Measurements from ENCODE around the gene BTC.
"Not testable (repeated sequence)": the region's sequence is repeated elsewhere in the genome, so short reads cannot be mapped to it uniquely, and the experiment has no call there.

Gene BTC

DNA sequence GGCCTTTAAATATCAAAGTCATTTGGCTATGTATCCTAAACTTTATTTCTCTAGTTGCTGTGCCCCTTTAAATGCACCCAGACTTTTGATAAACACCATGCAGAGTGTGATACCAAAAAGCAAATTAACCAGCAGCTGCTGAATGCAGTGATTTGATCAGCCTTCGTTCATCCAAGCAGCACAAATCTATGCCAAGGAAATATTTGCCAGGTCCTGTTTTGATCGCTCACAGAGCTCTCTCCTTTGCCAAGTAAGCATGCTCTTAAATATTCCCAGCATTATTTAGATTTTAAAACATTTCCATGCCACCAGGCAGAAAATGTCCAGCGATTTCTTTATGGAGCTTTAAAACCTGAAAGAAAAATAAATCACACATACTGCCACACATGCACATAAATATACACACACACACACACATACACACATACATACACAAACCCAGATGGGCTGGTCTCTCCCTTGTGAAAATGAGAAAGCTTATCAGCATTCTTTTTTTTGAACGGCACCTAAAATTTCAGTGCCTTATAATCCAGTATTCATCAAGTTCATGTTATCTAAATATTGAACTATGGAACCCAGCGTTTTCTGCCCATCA, 35.7 kb downstream of the BTC start:
- DNase-seq (ENCODE audit: low spot score) (no peak), FAIRE-seq (no peak)

DNA sequence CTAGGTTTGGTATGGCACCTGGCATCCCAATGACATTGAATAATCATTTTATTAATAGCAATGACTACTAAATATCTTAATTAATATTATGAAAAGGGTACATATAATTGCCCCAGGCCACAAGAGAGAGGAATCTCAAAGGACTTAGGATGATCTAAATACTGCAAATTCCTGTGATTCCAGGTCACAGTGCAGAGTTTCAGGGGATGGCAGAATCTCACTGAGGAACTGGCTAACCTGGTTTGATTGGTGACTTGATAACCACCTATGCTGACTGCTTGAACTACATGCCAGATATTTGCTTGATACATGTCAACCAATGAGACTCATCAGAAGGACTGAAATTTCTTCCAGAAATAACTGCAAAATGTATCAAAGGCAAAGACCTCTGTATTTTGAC, 37.2 kb downstream of the BTC start:
- no peak for DNase-seq (ENCODE audit: low spot score)
- no peak for FAIRE-seq

DNA sequence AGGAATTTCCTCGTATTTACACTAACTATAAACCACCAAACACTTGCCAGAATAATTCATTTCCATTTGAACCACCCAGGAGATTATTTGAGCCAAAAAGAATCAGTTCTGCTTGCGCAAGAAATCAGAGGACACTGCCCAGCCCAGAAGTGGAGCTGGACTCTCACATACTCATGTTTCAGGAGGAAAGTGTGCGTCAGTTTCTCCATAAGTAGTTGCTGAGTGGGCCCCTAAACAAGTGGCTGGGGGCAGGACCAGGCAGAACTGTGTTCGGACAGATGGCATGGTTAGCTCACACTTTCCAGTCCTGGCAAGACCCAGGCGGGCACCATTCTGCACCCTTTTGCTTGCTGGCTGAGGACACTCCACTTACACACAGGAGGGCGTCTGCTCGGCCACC, 38.8 kb downstream of the BTC start:
- FAIRE-seq (no peak), DNase-seq (ENCODE audit: low spot score) (no peak)

DNA sequence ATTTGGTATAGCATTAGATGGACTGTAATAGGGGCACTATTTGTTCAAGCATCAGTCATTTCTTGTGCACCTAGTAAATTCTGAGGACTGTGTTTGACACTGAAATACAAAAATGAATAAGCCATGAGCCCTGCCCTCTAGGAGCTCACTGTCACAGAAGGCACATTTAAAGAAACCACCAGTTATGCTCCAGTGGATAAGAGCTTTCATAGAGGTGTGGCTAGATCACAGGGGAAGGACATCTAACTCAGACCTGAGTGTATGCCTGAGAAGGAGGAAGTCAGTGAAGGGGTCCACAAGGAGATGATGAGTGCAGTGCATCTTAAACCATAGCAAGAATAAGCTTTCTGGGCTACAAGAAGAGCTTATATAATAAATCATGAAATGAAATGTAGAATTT, 40.1 kb downstream of the BTC start:
- no peak for FAIRE-seq
- DNase-seq (ENCODE audit: low spot score), result no peak

DNA sequence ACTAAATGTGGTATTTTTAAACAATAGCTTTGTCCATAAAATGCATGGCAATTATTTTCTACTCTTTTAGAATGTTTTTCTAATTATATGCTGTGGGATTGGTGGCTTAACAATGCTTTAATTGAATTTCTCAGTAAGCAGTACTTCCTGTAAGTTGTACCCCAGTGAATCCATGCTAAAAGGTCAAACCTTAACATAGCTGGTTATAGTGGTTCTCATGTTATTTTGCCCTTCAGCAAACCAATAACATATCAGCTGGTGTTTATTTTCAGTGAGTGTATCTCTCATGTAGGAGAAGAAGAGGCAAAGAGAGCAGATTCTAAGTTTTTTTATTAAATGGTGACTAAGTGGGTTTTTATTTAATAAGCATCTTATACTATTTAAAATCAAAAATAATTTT, 41.5 kb downstream of the BTC start:
- FAIRE-seq (no peak), DNase-seq (ENCODE audit: low spot score) (no peak)

DNA sequence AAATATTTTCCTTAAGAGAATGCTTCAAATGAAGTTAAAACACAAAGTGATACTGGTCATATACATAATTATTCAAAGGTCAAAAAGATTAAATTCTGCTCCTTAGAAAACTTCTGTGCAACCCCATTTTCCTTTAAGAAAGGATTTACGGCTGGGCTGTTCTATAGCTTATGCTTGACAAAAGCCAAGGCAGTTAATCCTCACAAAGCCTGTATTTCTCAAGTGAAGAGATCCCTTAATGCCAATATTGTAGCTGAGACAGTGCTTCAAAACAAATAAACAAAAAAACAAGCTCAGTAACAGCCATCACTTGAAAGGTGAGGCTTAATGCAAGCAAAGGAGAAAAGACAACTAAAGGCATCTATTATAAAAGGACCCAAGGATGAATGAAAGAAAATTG, 42.5 kb downstream of the BTC start:
- FAIRE-seq (no peak), DNase-seq (ENCODE audit: low spot score) (no peak)

DNA sequence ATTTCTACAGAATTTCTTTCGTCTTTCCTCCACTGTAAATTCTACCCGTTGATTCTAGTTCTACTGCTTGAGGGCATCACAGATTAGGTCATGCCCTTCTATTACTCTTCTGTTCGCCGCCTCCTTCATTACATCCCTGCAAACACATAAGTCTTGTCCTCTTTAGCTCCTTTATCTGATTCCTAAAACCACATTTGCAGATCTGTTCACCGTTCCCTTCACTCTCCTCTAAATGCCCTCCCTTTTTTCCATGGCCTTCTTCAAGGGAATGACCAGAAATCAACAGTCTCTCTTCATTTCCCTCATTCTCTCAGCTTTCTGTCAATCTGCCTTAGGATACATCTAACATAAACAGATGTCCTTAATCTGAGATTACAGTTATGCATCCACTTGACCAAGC, 43.1 kb downstream of the BTC start:
- no peak for FAIRE-seq

DNA sequence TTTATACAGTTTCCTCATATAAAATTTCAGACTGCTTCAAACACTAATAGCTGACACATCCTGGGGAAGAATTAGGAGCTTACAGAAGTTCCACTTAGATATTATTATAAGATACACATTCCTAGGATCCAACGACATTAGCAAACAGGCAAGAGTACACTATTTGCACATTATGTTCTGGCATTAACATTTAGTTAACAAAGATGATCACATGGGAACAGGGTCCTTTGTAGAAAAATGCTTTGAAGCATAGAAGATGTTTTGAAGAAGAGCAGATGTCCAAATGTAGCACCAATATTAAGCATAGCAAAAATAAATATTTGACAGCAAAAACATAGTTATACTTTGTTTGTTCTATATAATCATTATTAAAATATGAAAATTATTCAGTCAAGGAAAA, 52.1 kb downstream of the BTC start:
- DNase-seq (ENCODE audit: low spot score), result no peak
- FAIRE-seq, result no peak

More for the DNA sequence above, 43.1 kb downstream of the BTC start:
- DNase-seq (ENCODE audit: low spot score), result no peak

DNA sequence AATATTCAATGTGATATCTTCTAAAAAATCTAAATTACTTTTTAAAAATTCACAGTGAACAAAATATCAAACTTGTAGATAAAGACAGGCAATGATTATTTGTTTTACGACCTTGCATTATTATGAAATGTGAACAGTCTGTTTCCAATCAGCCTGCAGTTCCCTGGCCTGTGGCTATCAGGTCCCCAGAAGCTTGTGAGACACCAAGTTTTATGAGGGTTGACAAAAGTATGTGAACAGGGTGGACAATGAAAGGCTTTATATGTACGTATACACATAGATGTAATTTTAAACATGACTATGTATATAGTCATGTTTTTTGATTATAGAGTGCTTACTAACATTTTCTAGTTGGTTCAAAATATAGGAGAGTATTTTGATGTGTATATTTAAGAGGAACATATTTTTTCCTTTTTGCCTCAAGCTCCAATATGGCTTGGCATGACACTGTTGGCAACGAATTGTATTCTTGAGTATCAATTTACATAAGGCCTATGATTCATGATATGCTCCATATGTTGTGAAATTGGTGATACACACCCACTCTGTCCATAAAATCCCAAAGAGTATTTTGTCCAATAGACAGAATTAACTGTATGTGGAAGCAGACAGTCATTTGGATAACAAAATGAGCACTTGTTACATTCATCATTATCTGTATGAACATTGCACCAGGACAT, 55.7 kb downstream of the BTC start:
- DNase-seq (ENCODE audit: low spot score) (no peak), FAIRE-seq (no peak)

DNA sequence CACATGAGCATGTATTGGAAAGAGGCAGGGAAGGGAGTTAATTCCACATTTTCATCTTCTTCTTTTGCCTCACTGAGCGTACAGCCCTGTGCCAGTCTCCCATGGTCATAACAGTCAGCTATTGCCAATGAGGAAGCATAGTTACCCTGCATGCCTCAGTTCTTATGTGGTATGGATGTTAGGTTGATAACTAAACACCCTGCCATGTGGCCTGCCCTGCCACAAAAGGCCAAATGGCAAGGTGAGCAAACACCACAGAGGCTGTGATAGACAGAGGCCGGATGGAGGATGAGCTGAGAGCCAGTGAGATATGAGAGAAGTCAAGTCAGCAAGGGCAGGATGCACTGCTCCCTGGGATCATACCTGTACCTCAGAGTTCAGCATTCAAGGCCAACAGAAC, 59.3 kb downstream of the BTC start:
- FAIRE-seq (no peak), DNase-seq (ENCODE audit: low spot score) (no peak)

DNA sequence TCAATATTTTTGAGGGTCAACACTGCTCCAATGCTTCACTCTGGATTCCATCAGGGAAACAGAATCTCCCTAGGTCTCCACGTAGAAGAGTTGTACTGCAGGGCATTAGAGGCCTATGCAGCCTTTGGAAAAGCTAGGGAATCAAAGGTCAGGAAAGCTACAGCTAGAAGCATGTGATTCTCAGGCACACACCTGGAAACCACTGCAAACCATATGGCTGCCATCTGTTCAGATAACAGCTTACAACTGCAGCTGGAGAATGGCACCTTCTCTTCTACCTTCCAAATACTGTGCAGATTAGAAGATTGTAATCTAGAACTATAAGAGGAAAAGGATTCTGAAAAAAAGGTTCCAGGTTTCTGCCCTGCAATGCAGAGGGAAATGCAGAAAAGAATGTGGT, 60.6 kb downstream of the BTC start:
- DNase-seq (ENCODE audit: low spot score), result no peak
- no peak for FAIRE-seq

DNA sequence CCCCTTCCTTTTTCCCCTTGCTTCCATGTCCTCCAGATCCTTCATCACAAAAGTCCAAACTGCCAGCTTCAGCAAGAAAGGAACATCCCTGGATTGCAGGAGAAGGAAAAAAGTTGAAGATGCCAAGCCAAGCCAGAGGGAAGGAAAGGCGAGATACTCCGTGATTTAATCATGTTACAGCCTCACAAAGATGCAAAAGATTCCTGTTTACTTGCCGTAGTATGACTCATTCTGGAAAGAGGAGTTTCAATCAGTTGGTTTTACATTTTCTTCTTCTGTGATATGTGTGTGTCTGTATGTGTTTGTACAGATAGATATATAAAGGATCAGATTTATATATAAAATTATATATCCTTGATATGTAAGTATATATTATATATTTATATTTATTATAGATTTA, 69.3 kb downstream of the BTC start:
- no peak for DNase-seq (ENCODE audit: low spot score)
- peak; percentile 55 for FAIRE-seq

DNA sequence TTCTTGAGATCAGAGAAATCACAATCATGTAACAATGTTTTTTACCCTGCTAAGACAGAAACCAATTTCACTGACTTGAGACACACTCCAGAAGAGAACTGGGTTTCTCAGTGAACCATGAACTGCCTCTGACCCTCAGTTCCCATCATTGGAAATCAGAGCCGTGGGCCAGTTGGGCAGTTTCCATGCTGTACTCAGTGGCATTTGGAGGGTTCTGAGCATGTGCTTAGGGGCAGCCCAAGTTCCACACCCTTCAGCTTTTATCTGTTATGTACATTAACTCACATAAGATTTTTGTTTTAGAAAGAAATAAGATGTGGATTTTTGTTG, 77.9 kb downstream of the BTC start:
- FAIRE-seq (no peak), DNase-seq (ENCODE audit: low spot score) (no peak)

DNA sequence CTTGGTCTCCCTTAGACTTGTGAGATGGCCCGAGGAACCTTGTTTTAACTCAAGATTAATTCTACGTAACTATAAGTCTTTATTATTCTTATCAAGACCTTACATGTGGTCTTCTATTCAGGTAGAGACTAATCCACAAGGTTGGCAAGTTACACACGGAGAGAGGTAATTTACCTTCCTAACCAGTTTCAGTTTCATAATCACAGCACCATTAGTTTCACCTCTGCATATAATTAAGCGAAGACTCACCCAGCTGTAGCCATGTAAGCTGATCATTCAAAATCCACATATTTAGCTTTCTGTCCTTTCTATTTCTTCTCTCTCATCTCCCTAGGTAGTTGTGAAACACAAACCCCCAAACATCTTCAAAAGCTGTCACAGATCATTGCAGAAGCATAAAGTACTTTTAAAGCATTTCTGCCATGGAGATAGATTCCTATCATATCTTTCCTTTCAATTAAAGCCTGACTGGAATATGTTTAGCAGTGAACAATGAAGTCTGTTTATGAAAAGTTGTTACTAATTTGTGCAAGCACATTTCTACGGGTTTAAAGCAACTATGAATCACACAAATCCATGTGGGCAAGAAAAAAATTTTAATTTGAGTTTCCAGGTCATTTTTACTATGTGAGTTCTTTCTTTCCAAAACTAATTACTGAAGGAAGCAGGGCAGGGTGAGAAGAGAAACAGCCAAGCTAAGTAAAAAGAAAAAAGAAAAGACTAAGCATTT, 78.5 kb downstream of the BTC start:
- FAIRE-seq, result no peak

DNA sequence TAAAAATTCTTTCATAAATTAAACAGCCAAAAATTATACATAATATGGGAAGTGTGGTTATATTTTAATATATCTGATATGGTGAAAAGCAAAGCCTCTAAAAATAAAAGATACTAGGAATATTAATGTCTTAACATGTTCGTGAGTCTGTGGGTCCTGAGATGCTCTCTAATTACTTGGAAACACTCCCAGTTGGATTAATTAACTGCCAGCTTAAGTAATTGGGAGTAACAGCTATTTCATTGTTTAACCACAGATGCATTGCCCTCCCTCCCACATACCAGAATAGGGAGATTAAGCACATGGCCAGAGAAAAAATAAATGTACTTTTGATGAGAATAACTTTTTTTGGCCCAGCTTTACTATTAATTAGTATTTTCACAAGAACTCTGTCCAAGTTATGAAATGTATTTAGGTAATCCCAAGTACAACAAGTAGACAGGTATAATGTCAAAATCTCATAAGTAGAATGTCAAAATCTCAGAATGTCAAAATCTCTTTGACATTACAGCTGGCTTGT, 79.7 kb downstream of the BTC start:
- FAIRE-seq (no peak), DNase-seq (ENCODE audit: low spot score) (no peak)

More for the DNA sequence above, 78.5 kb downstream of the BTC start:
- no peak for DNase-seq (ENCODE audit: low spot score)

DNA sequence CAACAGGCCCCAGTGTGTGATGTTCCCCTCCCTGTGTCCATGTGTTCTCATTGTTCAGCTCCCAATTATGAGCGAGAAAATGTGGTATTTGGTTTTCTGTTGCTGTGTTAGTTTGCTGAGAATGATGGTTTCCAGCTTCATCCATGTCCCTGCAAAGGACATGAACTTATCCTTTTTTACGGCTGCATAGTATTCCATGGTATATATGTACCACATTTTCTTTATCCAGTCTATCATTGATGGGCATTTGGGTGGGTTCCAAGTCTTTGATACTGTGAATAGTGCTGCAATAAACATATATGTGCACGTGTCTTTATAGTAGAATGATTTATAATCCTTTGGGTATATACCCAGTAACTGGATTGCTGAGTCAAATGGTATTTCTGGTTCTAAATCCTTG, 86.2 kb downstream of the BTC start:
- not testable (repeated sequence) for DNase-seq (ENCODE audit: low spot score); FAIRE-seq

Data from RCC 7860 (cell line).